GM21825 (cell line): Measurements from ENCODE around the gene MTRFR.

Experiments
- ATAC-seq: cut with Tn5 transposase; IDR thresholded peaks from one replicate; pipeline ENCODE4 v1.9.1; 2021; ENCODE audit warnings: mild to moderate bottlenecking, moderate library complexity; ENCODE audit not compliant: unreplicated experiment

Gene MTRFR

DNA sequence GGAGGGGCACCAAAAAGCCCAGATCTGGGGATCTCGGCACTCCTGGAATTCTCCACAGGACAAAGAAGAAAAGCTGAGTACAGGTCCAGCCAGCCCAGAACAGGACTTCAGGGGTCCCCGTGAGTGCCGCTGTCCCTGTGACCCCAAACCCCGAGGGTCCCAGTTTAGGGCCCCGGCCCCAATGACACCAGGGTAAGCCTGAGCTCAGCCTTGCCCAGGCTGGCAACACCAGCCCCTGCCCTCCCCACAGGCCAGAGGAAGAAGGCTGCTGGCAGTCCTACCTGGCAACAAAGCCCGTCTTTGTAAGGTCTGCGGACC, 36.6 kb downstream of the MTRFR start:
- ATAC-seq = no peak

DNA sequence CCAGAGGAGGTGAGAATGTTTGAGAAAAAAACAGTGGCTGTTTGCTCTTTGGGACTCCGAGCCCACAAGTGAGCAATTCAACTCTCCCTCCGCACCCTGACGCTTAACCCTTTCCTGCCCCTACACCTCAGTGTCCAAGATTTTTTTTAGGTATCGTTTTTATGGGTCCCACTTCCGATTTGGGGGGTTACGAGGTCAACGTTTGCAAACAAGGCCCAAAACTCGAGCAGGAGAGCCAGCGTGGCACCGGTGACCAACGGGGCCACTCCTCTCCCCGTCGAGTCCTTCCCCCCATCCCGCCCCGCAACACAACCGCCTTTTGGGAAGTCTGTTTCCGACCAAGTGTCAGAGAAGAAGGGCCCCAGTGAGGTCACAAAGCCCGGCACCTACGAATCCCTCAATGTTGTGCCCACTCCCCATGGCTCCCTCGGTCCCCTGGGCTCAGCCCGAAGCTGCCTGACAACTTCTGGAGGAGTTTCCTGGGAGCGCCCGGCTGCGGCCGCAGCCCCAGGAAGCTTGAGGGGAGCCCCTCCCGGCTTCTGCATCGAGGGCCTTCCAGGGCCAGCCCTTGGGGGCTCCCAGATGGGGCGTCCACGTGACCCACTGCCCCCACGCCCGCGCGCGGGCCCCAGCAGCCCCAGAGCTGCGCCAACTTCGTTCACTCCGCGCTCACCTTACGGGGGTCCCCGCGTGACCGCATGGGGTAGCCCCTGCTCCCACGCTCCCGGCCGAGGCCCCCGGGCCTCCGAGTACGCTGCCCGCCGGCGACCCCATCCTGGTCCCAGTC, 37.2 kb downstream of the MTRFR start:
- peak; percentile 12 for ATAC-seq

DNA sequence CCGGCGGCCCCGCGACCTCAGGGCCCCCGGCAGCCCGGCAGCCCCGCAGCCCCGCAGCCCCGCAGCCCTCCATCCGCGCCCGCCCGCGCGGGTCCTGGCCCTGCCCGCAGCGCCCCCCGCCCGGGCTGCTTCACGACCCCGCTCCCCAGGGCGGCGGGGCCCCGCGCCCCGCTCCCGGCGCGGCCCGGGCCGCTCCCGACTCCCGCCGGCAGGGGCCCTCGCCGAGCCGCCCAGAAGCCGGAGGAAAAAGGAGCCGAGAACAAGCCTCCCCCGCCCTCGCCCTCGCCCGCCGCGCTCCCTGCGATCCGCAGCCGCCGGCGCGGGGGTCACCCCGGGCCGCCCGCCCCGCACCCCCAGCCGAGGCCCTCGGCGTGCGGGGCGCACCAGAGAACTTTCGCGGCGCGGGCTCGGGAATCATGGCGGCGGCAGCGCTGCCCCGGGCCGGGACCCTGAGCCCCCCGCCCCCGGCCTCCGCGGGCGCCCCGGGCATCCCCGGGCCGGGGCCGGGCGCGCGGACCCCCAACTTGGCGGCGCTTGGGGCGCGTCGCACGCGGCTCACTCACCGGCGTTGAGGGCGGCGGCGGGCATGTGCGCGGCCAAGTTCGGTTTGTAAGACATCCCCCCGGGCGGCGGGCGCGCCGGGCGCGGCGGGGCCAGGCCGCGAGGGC, 37.9 kb downstream of the MTRFR start:
- ATAC-seq = peak; percentile 57

DNA sequence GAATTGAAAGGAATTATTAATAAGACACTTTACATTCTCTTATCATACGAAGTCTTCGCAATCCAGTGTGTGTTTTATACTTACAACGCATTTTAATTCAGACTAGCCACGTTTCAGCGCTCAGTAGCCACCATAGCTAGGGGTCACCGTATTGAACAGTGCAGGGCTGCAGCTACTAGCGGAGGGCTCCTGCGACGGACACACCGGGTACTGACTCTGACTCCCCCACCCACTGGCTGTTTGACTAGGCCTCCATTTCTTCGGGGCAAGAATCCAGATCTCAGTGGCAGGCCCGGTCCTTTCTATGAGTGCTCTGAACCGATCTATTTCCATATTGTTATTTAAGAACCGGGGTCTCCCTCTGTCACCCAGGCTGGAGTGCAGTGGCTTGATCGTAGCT, 39.9 kb downstream of the MTRFR start:
- ATAC-seq = no peak

DNA sequence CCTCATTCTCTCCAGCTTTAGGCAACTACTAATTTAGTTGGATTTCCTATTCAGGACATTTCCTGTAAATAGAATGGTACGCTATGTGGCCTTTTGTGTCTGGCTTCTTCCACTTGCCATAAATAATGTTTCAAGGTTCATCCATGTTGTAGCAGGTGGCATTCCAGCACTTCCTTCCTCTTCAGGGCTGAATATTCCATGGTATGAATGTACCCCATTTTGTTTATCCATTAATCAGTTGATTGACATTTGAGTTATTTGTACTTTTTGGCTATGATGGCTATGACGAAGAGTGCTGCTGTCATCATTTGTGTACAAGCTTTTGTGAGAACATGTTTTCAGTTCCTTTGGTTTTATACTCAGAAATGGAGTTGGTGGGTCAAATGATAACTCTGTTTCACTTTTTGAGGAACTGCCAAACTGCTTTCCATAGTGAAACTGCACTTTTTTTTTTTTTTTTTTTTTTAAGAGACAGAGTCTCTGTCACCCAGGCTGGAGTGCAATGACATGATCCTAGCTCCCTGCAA, 44.9 kb downstream of the MTRFR start:
- peak; percentile 74 for ATAC-seq

DNA sequence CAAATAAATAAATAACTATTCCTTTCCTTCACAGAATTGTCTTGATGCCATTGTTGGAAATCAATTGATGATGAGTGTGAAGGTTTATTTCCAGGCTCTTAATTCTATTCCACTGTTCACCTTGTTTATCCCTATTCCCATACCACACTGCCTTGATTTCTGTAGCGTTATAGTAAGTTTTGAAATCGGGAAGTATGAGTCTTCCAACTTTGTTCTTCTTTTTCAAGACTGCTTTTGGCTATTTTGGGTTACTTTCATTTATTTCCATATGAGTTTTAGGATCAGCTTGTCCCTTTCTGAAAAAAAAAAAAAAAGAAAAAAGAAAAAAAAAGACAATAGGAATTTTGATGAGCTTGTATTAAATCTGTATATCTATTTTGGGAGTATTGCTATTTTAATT, 47.7 kb downstream of the MTRFR start:
- no peak for ATAC-seq

DNA sequence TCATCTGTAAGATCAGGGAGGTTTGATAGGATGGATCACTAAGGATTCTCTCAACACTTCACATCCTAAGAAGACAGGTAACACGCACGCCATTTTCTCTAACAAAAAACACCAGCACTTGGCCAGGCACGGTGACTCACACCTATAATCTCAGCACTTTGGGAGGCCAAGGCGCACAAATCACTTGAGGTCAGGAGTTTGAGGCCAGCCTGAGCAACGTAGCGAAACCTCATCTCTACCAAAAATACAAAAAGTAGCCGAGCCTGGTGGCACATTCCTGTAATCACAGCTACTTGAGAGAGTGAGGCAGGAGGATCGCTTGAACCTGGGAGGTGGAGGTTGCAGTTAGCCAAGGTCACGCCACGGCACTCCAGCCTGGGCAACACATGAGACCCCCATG, 48.9 kb downstream of the MTRFR start:
- no peak for ATAC-seq

DNA sequence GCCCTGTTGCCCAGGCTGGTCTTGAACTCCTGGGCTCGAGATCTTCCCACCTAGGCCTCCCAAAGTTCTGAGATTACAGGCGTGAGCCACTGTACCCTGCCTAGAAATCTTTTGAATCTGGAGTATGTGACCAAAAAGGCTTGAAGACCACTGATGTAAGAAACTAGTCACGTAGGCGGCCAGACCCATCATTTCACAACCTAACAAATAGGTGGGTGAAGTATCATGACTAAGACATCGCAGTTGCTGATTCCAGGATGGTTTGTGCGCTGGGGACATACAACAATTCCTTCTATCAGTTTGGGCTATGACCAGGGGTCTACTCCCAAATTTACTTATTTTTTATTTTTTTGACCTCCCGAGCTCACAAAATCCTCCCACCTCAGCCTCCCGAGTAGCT, 50.2 kb downstream of the MTRFR start:
- ATAC-seq = no peak

DNA sequence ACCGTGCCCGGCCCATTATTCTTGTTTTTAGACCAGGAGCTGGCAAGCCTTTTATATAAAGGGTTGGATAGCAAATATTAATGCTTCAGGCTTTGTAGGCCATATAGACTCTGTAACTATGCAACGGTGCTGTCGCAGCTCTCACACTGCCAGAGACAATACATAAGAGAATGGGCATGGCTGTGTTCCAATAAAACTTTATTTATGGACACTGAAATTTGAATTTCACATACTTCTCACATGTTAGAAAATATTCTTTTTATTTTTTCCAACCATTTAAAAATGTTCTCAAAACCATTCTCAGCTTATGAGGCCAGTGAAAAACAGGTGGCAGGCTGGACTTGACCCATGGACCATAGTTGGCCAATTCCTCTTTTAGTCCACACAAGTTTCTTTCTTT, 51.4 kb downstream of the MTRFR start:
- ATAC-seq = no peak

DNA sequence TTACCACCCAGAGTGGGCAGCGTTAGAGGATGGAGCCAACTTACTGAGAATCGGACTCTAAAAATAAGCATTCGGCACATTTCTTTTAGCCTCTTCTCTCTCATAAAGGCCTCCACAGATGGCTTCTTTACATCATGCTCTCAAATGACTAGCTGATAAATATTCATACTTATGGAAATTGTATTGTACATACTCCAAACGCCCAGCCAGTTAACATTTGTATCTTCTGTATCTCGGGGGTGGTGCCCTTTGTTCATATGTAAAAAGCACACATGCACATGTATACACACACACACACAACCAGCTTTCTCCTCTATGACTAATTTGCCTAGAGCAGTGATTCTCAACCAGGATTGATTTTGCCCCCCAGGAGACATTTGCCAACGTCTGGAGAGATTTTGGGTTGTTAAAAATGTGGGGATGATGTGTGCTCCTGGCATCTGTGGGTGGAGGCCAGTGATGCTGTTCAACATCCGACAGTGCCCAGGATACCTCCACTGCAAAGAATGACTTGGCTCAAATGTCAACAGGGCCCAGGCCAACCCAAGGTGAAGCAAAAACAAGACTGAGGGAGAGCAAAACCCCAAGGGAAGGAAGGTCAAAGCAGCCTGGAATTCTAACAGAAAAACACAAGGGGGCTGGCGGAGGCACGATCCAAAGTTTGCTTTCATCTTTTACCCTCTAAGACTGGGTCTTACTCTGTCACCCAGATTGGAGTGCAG, 53.6 kb downstream of the MTRFR start:
- ATAC-seq = no peak

DNA sequence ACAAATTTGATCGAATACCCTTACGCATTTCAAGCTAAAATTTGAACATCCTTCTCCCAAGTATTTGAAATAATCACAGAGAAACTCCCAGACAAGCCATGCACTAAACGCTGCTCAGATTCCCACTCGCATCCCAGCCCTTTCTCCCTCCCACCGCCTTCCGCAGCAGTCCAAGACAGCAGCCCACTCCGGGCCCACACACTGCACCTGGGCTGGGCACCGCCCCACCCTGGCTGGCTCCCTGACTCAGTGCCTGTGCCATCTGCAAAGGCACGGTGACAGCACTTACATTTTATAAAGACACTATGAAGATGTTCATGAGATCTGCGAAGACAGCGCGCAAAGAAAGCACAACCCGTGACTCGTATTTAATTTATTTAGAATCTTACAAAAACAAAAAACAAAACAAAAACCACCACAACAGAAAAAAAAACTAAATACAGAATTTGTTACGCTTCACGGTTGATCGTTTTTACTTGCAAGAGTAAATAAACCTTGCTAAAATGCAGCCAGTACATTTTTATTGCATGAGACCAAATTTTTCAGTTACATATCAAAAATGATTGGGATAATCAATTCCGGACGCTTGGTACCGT, 55.6 kb downstream of the MTRFR start:
- no peak for ATAC-seq

DNA sequence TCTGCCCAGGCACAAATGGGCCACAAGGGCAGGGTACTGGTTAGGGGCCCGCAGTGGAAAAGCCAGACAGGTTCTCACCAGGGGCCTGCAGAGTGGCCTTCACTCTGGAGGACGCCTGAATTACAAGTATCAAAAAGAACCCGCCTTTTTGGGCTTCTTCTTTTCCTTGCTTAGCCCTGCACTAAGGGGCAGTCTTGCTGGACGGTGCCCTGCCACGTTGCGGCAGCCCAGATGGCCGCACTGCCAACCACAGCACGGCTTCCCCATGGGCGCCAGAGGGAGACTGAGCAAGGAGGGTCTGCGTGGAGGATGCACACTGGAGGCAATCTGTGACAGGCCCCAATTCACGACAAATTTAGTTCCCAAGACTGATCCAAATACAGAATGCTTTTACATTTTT, 56.7 kb downstream of the MTRFR start:
- ATAC-seq = no peak

DNA sequence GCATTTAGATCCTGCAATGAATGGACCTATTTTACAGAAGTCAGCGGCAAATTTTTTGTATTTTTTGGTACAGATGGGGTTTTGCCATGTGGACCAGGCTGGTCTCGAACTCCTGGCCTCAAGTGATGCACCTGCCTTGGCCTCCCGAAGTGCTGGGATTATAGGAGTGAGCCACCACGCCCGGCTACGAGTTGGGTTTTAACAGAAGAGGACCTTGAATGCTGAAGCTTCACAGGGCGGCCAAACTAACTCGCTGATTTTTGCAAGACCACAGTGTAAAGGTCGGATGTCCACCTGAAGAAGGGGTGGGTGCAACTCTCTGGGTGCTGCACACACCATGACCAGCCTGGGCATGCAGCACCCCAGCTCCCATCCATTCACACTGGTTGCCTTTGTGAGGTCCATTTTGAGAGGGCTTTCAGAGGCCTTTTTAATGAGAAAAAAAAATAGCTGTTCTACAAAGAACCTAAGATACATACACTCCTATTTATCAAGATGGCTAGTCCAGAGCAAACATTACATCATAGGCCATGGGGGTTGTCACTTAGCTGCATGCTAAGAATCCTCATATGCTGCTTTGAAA, 60.0 kb downstream of the MTRFR start:
- no peak for ATAC-seq

DNA sequence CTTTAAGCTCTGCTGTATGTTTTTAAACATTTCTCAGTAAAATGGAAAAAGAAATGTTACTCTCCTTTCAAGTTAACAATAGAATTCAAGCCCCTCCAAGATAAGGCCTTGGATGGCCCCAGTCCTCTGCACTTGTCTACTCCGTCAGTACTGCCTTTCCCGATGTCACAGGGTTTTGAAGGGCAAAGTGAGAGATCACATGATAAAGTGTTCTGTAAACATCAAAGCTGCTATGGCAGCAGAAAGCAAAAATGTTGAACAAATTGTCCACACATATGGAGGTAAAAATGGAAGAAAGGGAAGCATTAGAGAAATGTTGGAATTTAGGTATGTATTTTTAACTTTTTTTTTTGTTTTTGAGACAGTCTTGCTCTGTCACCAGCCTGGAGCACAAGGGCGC, 71.9 kb downstream of the MTRFR start:
- no peak for ATAC-seq

DNA sequence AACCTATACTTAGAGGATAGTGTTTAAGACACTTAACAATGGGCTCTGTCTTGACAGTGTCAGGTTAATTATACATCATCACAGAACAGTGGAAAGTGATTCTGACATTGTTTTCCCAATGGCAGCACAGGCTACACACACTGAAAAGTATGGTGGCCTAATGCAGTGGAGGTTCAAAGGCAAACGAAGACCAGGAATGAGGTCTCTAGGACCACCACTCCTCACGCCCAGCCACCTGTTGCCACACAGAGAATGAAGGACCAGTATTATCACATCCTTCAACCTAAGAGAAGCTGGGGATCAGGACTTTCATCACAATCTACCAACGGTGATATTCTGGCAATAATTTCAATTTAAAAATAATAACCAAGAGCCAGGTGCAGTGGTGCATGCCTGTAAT, 73.0 kb downstream of the MTRFR start:
- ATAC-seq = no peak
